AG08395 (cell line): Measurements from ENCODE around the gene ALS2.
"Not testable (repeated sequence)": the region's sequence is repeated elsewhere in the genome, so short reads cannot be mapped to it uniquely, and the experiment has no call there.

Experiments
- DNase-seq: peaks from one replicate; pipeline ENCODE4 v3.0.0; 2012; ENCODE audit warnings: mixed read lengths, low spot score

Gene ALS2

DNA sequence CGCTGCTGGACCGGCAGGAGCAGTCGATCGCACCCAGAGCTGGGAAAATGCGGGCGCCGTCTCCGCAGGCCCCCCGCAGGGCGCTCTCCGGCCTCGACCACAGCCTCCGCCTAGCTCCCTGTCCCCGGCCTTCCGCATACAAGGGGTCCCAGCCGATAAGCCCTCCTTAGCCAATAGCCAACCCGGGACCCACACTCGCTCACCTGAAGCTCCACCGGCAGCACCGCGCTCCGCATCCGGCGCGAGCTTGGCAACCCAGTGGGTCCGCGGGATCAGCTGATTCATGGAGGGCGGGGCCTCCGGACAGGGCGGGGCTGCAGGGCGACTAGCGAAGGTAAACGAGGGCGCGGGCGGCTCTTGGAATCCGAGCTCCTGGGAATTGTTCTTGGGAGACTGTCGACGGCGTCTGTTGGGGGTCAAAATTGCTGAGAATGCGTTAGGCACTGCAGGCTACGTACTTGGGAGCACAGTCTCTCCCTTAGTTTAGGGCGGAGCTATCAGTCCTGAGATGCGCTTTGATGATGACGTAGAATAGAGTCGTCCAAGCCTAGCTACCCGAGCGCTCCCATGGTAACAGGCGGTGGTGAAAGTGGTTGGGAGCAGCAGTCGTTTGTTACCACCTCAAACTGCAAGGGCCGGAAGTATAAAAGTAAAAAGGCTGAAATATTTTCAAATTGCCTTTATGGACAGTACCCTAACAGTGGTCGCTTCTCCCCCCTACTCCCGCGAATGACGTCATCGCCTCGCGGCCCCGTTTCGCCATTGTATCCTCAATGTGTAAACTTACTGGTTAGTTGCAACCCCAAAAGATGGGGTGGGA is at the start of gene ALS2:
ALS2 (minus strand) TSS at position 260 of the 820 bp plus-strand sequence. CDS start 12,048 bp downstream, outside the sequence.
- peak; percentile 96 for DNase-seq

DNA sequence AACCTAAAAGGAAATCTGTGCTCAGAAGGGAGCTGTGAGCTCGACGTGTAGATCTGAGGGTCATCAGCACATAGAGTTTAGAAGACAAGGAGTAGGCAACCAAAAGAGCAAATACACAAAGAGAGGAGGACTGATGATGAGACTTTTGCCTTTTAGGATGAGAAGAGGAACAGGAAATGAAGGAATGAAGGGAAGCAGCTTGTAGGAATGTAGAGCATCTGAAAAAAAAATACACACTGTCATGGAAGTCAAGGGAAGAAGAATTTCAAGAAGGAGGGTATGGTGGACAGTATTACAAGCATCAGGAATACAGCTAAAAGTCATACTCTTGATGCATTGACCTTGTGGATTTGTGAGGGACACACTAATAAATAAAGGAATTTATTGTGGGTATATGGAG is 47.5 kb upstream of the ALS2 start:
- DNase-seq = no peak

DNA sequence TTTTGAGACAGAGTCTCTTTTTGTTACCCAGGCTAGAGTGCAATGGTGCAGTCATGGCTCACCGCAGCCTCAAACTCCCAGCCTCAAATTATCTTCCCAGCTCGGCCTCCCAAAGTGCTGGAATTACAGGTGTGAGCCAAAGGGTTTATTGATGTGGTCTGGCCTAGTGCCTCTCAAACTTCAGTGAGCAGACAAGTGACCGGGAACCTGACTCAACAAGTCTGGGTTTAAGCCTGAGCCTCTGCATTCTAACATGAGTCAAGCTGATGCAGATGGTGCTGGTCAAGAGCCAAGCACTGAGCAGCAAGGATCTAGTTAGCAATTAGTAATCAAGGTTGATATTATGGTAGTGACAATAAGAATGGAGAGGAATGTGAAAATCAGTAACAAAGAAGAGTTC is 46.9 kb upstream of the ALS2 start:
- peak; percentile 19 for DNase-seq

DNA sequence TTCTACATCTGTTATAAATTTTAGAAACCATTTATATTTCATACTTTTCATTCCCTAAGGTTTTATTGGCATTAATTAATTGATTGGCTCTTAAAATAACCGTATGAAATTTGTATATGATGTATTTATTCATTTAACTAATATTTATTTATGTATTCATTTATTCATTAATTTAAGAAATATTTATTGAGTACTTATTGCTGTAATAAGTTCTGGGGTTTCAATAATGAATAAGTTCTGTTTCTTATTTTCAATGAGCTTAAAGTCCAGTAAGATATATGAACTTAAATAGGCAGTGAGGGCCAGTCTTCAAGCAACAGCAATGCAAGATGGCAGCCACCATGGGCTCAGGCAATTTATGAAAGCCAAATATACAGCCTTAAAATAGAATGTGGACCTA is 43.5 kb upstream of the ALS2 start:
- no peak for DNase-seq

DNA sequence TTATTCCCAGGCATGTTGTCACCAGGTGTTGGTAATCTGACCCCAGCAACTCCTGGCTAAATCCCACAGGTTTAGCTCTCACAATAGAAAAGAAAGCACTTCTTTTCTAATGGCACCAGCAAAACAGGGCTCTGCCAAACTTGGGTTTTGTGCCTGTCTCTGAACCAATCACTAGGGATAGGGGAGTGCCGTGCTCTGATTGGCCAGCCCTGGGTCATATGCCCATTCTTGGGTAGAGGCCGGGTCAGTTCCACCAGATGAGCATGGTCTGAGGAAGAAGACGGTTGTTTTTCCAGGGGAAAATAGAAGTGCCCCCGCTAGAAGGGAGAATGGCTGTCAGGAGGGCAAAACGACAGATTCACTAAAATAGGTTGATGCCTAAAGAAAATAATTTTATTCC is 40.3 kb upstream of the ALS2 start:
- DNase-seq = no peak

DNA sequence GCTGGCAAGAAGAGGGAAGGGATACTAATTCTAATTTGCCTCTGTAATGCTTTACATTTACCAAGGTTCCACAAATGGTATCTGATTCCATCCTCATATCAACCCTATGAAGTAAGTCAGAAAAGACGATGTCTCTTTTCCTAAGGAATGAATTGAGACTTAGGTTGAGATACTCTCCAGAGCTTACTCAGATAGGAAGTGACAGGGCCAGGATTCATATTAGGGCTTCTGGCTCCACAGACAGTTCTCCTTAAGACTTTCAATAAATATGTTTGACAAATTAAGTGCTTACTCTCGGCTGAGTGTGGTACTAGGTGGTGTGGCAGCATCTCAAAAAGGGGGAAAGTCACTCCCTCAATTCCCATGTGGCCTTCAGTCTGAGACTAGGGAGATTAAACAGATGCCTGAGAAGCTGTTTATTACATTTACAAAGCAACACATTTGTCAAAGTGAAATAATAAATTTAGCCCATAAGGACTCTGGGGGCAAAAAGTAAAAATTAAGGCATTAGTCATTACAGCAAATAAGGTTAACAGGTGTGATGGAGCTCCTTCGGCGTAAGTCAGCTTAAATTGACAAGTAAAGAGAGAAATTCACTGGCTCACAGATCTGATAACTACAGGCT is 39.8 kb upstream of the ALS2 start:
- DNase-seq = no peak

DNA sequence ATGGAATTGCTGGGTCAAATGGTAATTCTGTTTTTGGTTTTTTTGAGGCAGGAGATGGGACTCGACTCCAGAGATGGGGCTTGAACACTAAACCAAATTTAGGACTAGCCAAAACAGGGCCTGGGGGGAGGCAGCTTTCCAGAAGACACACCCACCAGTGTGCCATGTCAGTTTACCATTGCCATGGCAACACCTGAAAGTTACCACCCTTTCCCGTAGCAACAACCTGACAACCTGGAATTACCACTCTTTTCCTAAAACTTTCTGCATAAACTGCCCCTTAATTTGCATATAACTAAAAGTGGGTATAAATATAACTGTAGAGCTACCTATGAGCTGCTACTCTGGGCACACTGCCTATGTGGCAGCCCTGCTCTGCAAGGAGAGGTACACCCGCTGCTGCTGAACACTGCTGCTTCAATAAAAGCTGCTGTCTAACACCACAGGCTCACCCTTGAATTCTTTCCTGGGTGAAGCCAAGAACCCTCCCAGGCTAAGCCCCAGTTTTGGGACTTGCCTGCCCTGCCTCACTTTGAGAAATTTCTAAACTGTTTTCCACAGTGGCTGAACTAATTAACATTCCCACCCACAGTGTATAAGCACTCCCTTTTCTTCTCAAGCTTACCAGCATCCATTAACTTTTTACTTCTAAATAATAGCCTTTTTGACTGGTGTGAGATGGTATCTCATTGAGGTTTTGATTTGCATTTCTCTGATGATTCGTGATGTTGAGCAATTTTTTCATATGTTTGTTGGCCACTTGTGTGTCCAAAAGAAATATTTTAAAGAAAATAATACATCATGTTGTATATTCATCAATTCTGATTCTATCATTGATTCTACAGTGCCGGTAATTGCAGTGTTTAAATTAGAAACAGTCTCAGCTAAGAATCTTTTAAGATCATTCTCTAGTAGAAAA is 36.2 kb upstream of the ALS2 start:
- no peak for DNase-seq

DNA sequence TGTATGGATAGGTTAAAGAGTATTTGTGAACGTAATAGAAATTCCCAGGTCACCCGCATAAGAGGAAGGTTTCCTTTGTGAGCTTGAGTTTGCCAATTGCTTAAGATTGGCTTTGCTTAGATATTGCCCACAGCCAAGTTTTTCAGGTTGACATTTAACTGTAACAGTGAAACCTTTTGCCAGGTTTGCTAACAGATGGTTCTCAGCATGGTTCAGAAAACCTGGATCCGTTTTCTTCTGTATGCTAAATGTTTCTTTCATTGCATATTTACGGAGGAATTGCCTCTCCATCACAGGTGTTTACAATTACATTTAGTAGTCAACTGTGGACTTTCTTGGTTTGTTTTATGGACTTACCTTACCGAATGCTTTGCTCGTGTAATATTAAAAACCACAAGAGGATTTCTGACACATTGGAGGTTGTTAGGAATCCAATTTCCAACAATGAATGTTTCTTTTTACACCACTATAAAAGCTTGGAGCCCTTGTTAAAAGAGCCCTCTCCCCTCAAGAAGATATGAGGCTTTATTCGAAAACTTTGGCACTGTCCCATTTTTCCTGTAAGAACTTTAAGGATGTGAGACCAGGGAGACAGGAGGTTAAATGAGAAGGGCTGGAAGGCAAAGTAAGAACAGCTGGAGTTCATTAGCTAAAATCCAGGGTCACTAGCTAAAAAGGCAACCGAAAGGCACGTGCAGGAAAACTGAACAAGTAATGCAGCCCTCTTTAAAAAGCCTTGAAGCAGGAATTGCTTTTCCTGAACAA is 33.4 kb upstream of the ALS2 start:
- DNase-seq = peak; percentile 21

DNA sequence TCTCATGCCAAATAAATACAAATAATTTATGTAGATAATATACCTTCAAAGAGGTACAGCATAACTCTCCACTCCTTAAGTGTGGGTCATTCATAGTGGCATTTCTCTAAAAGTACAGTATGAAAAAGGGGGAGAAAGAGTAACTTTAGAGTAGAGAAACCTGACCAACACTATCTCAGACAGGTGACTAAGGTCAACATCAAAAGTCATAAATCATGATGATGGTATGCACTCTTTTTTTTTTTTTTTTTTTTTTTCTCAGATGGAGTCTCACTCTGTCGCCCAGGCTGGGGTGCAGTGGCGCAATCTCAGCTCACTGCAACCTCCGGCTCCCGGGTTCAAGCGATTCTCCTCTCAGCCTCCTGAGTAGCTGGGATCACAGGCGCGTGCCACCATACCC is 29.9 kb upstream of the ALS2 start:
- not testable (repeated sequence) for DNase-seq

DNA sequence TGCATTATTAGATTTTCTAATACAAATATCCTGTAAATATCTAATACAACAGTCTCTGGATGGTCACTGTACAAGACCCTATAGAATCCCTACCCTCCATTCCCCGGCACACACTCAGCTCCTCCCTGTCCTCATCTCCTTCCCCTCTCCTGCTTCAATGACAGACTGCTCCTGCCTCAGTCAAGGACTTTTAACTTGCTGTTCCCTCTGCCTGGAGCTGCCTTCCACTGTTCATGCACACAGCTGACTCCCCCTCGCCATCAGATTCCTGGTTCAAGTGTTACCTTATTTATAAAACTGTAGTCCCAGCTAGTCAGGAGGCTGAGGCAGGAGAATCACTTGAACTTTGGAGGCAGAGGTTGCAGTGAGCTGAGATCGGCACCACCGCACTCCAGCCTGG is 28.9 kb upstream of the ALS2 start:
- no peak for DNase-seq

DNA sequence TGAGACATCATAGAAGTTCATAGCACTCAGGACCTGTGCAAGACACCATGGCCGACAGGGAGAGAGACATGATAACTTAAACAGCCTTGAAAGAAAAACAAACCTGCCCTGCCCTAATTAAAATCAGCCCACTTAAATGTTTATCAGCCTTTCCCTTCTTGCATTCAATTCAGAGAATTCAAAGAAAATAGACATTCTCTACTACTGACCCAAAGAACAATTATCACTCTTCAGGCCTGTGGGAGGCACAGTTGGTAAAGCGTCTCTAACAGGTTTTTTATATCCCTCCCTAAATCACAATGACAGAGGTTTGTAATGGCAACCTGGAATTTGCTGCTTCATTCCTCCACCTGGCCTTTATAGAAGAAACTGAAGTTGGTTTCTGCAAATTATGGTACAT is 27.3 kb upstream of the ALS2 start:
- no peak for DNase-seq

DNA sequence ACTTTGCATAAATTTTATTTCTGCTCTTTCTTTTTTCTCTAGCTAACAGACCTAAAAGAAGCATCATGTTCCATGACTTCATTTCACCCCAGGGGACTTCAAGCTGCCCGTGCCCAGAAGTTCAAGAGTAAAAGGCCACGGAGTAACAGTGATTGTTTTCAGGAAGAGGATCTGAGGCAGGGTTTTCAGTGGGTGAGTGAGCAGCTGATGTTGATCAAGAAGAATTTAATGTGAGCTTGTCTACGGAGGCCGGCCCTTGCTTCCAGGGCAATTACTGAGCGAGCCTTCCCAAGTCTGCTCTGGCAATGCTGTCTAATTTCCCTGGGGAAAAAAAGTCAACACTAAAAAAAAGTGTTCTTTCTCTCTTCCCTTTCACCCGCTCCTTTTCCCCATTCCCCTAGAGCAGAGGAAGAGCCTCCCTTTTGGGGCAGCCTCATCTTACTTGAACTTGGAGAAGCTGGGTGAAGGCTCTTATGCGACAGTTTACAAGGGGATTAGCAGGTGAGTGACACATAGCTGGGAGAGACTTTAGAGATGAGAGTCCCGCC is 26.8 kb upstream of the ALS2 start:
- DNase-seq = peak; percentile 76

DNA sequence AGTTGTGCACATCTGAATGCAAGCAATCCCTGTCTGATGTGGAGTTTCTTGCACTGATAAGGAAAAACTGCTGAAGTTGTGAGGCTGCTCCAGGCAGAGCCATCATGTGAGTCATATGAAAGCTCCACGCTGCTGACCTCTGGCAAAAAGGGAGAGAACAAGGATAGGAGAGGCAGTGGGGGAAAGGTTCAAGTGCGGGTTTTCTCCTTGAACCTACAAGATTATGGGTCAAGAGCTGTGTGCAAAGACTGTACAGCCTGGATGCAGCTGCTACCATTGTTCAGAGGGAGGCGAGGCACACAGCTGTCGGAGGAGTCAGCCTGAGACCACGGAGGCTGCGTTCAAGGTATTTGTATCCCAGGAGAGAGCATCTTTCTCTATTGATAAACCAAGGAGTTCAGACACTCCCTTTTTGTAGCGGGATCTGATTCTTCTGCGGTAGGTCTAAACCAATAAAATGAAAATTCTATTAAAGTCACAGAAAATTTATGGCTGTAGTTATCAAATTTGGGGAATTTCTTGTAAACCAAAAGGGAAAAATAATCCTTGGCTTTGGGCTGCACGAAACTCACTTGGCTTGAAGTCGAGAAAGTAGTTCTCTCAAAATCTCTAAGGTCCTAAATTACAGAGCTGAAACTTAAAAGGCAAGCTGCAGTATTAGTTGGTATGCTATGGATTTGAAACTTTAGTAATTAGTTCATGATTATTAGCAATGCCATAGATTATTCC is 25.9 kb upstream of the ALS2 start, which contains the start of gene CDK15:
CDK15 (plus strand) TSS at position 96 of the 729 bp plus-strand sequence; CDS start at position 224, 128 bp downstream.
- peak; percentile 36 for DNase-seq

DNA sequence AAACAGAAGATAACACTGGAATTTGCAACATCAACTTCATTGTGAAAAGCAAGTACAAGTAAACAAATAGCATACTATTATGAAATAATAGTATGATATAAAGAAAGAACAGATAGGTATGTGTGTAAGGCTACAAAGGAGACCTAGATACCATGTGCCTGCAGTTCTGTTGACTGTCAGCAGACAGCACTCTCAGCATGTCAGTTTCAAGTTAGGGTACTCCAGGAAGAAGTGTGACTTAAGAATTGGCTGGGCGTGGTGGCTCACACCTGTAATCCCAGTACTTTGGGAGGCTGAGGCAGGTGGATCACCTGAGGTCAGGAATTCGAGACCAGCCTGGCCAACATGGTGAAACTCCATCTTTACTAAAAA is 18.2 kb upstream of the ALS2 start:
- DNase-seq = peak; percentile 20

DNA sequence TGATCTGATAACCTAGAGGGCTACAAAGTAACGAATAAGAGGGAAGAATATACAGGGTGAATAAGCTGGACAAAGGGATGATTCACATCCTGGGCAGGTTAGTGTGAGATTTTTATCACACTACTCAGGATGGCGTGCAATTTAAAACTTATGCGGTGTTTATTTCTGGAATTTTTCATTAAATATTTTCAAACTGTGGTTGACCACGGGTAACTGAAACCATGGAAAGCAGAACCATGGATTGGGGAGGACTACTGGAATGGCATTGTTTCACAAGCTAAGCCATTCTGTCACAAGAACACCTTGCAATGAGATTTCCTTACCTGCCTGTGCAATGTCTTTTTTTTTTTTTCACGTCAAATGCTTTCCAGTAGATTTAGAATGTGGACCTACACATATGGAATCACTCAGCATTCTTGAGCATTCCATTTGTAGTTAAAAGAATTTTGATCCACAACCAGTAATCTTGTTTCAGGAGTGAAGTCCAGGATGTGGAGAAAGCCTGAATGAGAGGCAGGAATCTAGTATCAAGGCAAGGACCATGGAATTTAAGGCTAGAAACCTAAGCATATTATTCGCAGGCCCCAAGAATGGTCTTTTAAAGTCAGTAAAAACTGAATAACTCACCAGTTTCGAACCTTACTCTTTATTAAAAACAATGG is 17.6 kb upstream of the ALS2 start:
- DNase-seq = peak; percentile 71

DNA sequence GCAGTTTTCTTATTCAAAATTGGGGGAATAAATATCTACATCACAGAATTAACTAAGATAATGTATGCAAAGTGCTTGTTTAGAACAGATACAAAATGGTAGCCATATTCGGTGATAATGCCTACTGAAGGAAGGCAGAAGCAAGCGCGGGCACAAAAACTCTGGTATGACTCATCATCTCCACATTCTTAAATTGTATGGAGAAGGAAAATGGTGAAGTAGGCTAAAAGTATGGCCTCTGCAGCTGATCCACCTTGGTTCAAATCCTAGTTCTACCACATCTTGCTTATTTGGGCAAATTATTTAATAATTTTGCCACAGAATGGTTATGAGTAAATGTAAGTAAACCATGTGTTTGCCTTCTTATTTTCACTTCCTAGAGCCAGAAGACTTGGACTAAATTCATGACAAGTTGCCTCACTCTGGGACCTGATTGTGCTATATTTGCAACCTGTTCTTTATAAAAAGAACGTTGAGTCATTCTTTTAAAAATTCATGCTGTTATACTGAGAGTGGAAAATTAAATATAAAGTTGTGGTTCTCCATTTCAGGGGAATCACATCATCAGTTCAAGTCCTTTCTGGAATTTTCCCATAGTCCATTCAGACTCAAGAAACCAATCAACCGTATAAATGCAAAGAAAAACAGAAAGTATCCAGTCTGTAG is 16.6 kb upstream of the ALS2 start:
- peak; percentile 68 for DNase-seq

DNA sequence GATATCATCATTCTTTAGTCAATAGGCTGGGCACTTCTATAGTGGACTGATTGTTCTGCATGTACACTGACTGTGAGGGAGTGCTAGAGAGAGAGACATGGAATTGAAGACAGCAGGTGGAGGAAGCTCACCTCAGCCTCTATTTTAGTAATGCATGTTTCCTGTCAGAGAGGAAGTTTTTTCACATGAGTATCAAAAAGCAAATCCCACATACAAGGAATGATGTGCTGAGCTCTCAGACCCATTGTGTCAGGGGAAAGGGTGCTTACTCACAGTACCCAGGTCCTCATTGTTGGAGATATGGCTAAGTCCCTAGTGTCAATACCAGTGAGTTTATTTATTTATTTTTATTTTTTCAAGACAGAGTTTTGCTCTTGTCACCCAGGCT is 15.7 kb upstream of the ALS2 start:
- no peak for DNase-seq

DNA sequence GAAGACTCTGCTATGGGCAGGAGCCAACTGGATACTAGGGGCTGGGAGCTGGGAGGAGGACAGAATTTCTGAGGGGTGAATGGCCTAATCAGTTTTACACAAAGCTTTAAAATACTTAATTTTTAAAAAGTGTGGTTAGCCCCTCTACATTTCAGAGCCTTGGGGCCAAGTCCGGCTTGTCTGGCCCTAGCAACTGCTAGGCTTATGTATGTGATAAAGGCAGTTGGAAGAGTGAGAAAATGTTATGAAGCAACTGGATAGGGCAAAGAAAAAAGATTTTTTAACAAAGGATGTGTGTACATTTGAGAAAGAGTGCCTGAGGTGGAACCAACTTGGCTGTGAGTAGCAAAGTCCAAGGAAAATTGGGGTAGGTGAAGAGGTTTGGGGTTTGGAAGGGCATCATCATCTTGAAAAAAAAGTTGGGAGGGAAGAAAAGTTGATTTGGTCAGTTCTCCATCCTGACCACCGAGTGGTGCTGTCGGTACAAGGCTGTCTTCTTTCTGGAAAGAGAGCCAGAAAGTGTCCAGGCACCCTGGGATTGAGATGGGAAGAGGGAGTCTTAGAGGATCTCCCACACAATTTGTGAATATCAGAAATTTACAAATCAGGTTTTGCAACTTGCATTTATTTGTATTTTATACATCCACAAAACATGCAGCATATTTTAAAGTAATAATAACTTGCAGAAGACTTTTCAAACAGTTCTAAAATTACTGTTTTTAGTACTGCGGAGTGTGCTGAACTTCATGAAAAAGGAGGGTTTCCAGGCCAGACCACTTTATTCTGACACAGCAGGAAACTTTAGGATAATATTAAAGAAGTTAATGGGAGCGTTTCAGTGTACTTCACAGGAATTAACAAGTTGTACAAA is 15.1 kb upstream of the ALS2 start:
- DNase-seq = peak; percentile 76

DNA sequence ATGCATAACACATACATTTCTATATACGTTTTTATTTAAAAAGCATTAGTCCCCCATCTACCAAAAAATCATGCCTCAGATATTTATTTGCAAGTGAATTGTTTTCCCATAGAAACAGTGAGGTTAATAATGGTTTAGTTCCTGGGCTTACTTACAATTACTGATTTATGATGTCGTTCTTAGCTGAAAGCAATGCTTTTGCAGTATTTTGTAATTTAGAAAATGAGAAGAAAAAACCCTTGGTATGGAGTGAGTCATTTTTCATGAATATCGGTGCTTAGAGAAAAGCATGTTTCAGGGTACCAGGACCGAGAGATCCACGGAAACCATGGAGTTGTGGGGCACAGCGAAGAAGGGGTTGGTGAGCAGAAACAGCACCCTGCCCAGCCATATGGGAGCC is 13.6 kb upstream of the ALS2 start:
- DNase-seq = peak; percentile 23
